Nephron (organoid): ENCODE results near the gene ZIC3.

ENCODE experiments used
- H3K27ac Mint-ChIP-seq, 3 experiments: 2 replicates each; pipeline ENCODE4 v1.8.0; 2020; ENCODE audit warnings: mixed read lengths in 3 of 3, mild to moderate bottlenecking in 2 of 3, moderate library complexity in 1 of 3
- H3K27me3 Mint-ChIP-seq: 2 replicates; pipeline ENCODE4 v1.8.0; 2021; ENCODE audit warnings: low read depth, mild to moderate bottlenecking, moderate library complexity, mixed read lengths
- H3K36me3 Mint-ChIP-seq: 2 replicates; pipeline ENCODE4 v1.8.0; 2020; ENCODE audit warnings: low read depth, mixed read lengths
- H3K4me1 Mint-ChIP-seq: 2 replicates; pipeline ENCODE4 v1.8.0; 2020; ENCODE audit warnings: mixed read lengths
- H3K4me3 Mint-ChIP-seq, 3 experiments: 2 replicates each; pipeline ENCODE4 v1.8.0; 2020; ENCODE audit warnings: mild to moderate bottlenecking in 3 of 3, mixed read lengths in 3 of 3, moderate library complexity in 2 of 3
- H3K9me3 Mint-ChIP-seq: 2 replicates; pipeline ENCODE4 v1.8.0; 2020; ENCODE audit warnings: mixed read lengths
- CTCF ChIP-seq, 3 experiments: fragments of 200-600 bp; sonication (generic); IDR thresholded peaks; one replicate each; pipeline ENCODE4 v1.5.0; 2021; ENCODE audit warnings: antibody characterized with exemption in 3 of 3; ENCODE audit not compliant: unreplicated experiment in 3 of 3

Gene ZIC3

GRCh38 chrX:137573324-137574101 is 7.6 kb downstream of the ZIC3 start:
- Mint-ChIP-seq H3K9me3 (peaks cover 3% of the 10 kb centered on the region), H3K4me1 (no peaks in the 10 kb centered on the region), H3K27ac (peak overlapping the region in 2 of 3 experiments; percentile 75 to 76), H3K4me3 (peak overlapping the region; percentile 46 to 68 (median 67)), H3K36me3 (no peaks in the 10 kb centered on the region), H3K27me3 (peaks cover 96% of the 10 kb centered on the region)
- no peak for TF ChIP-seq CTCF (IDR thresholded peaks at IDR 0.05; ENCODE audit: unreplicated experiment in 3 of 3)

- peak overlapping the region; percentile 78 to 81 (median 80) for H3K4me3 Mint-ChIP-seq
- H3K27me3 Mint-ChIP-seq = peaks cover 93% of the 10 kb centered on the region
- no peaks in the 10 kb centered on the region for H3K4me1 Mint-ChIP-seq
- peaks cover 3% of the 10 kb centered on the region for H3K9me3 Mint-ChIP-seq
- H3K27ac Mint-ChIP-seq = peak overlapping the region; percentile 63 to 91 (median 82)
- no peaks in the 10 kb centered on the region for H3K36me3 Mint-ChIP-seq
- TF ChIP-seq CTCF (IDR thresholded peaks at IDR 0.05; ENCODE audit: unreplicated experiment in 3 of 3) = no peak
Measured at GRCh38 chrX:137574102-137574783, 8.3 kb downstream of the ZIC3 start.

GRCh38 chrX:137574784-137575293 is 8.9 kb downstream of the ZIC3 start:
- Mint-ChIP-seq H3K4me3 (peak overlapping the region; percentile 78 to 81 (median 80)), H3K36me3 (no peaks in the 10 kb centered on the region), H3K27me3 (peaks cover 90% of the 10 kb centered on the region), H3K9me3 (peaks cover 3% of the 10 kb centered on the region), H3K27ac (peak overlapping the region; percentile 63 to 91 (median 82)), H3K4me1 (no peaks in the 10 kb centered on the region)
- TF ChIP-seq CTCF (IDR thresholded peaks at IDR 0.05; ENCODE audit: unreplicated experiment in 3 of 3) = no peak

GRCh38 chrX:137575596-137576255 is 9.8 kb downstream of the ZIC3 start:
- Mint-ChIP-seq H3K9me3 (peaks cover 3% of the 10 kb centered on the region), H3K4me3 (peak overlapping the region in 1 of 3 experiments; percentile 80), H3K27me3 (peaks cover 83% of the 10 kb centered on the region), H3K36me3 (no peaks in the 10 kb centered on the region), H3K4me1 (no peaks in the 10 kb centered on the region), H3K27ac (peak overlapping the region in 1 of 3 experiments; percentile 19)
- TF ChIP-seq CTCF (IDR thresholded peaks at IDR 0.05; ENCODE audit: unreplicated experiment in 3 of 3) = no peak

GRCh38 chrX:137587151-137587550 is 21.2 kb downstream of the ZIC3 start:
- TF ChIP-seq CTCF (IDR thresholded peaks at IDR 0.05; ENCODE audit: unreplicated experiment in 3 of 3) = no peak
- Mint-ChIP-seq H3K4me1 (no peaks in the 10 kb centered on the region), H3K27ac (no peak overlapping the region), H3K4me3 (no peak overlapping the region), H3K36me3 (no peaks in the 10 kb centered on the region), H3K9me3 (peaks cover 4% of the 10 kb centered on the region), H3K27me3 (no peaks in the 10 kb centered on the region)
